ENCODE measurements around the gene COL11A1.

DNA sequence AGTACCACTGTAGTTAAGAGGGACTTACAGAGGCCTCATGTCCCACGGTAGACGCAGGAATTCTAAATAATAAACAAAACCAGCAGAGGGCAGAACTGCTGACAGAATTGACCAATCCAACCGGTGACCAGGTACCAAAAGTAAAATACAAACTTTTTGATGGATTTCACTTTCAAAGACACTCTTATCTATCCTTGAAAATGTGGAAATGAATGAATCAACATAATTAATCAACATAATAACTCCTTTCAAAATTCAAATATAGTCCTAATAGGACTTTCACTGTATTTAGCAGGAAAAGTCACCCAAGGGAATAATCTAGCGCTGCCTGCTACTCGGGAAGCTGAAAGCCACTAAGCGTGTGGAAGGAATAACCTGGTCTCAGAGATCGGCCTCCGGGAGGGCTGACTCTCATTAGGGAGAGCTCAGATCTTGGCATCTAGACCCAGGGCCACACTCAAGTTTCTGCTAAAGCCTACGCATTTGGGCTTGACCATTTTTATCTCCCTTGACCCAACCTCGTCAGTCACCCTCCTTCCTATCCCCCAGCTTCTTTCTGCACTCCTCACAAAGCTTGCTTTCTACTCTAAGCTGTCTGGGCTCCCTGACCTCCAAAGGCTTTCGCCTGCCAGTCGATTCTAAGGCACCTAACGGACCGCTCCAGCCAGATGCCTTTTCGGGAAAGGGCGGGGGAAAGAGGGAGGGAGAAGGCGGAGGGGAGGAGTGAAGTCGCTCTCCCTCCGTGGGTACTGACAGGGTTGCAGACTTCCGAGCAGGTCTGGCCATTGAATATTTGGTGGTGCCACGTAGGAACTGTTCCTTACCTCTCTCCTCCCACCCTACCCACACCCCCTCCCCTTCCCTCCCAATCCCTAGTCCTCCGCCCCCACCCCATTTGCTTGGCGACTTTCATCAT is 1.6 kb downstream of the COL11A1 start:
- no peak for TF ChIP-seq POLR2AphosphoS5 (IDR thresholded peaks at IDR 0.05; ENCODE audit: low read depth, low read length)
- TF ChIP-seq TAF1 (IDR thresholded peaks at IDR 0.05; ENCODE audit: borderline replicate concordance, insufficient read depth, low read length) = no peak
- TF ChIP-seq REST (IDR thresholded peaks at IDR 0.05; ENCODE audit: insufficient read depth in 1 of 2, low read depth in 2 of 2, low read length in 2 of 2) = no peak
- TF ChIP-seq SIN3A (IDR thresholded peaks at IDR 0.05; ENCODE audit: borderline replicate concordance, insufficient read depth, low read length) = no peak
